Endometrium (tissue), 2 donors: ENCODE measurements around the gene KIF17.
"Not testable (repeated sequence)": the region's sequence is repeated elsewhere in the genome, so short reads cannot be mapped to it uniquely, and the experiment has no call there.

Experiments
- FAIRE-seq: peaks from 2 replicates; lab custom pipeline; 2012; peaks lifted over from hg19 to GRCh38; lab: Jason Lieb, UNC
- donor health status: control.
- donor health status: control.

KIF17 gene

GRCh38 chr1:20727746-20728316, 10.0 kb upstream of the KIF17 start:
- no peak for FAIRE-seq

- no peak for FAIRE-seq
Measured at GRCh38 chr1:20726932-20727745, 9.3 kb upstream of the KIF17 start.

GRCh38 chr1:20726118-20726911, 8.5 kb upstream of the KIF17 start:
- FAIRE-seq = no peak

GRCh38 chr1:20725189-20726117, 7.6 kb upstream of the KIF17 start:
- FAIRE-seq = no peak

DNA sequence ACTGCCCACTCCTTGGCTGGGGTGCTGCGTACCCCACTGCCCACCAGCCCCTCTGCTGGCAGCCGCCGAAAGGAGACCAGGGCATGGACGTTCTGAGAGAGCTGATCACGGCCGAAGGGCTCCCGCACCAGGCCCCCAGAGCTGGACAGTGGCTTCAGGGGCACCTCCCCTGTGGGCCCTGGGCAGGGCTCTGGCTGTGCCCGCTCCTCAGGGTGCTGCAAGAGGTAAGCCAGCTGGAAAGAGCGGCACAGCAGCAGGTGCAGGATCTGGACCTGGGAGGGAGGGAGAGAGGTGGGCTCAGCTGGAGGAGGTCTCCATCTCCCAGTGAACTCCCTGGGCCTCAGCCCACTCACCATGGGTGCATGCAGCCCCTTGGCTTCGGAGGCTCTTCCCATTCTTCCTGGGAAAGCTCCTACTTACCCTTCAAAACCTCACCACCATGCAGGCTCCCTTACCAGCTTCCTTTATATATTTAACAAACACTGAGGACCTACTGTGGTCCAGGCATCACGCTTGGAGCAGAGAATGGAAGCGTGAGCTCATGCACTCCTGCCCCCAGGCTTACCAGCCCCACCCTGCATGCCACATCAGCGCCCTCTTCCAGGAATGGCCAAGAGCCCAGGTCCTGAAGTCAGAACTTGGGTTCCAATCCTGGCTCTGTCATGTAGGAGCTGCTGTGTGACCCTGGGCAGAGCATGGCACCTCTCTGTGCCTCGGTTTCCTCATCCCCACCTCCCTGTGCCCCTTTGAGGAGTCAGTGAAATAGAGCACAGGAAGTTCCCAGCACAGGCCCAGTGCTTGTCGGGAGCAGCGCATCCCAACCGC, 6.8 kb upstream of the KIF17 start:
- FAIRE-seq = no peak

DNA sequence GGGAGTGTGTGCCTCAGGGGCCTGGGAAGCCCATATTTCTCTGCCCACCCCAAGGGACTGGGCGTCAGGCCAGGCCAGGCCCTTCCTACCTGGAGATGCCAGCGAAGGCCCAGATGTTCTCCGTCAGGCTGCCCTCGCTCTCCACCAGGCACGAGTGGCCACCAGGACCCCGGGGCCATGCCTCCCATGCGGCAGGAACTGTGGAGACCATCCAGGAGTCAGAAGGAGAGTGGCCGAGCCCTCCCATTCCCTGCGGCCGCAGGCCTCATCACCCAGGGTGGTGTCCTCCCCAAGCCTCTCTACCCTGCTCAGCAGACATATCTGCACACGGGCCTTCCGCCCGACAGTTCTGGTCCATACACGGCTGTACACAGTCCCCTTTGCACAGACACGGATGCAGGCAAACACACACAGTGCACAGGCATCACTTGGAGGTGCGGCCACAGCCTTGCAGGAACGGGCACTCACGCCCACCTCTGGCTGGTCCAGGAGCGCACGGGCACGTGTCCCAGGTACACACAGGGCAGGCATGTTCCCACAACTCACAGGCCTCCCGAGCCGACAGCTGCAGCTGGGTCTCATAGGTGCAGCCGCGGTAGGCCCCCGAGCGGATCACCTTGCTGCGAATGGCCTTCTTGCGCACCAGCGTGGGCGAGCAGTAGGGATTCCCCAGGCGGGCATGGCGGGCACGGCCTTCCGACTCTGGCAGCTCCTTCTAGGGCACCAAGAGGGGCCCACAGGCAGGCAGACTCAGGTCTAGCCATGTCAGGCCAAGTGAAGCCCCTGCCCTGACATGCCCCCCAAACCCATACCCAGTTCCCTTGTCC, 5.9 kb upstream of the KIF17 start:
- FAIRE-seq = no peak

- FAIRE-seq = no peak
Measured at GRCh38 chr1:20723159-20723536, 5.3 kb upstream of the KIF17 start.

DNA sequence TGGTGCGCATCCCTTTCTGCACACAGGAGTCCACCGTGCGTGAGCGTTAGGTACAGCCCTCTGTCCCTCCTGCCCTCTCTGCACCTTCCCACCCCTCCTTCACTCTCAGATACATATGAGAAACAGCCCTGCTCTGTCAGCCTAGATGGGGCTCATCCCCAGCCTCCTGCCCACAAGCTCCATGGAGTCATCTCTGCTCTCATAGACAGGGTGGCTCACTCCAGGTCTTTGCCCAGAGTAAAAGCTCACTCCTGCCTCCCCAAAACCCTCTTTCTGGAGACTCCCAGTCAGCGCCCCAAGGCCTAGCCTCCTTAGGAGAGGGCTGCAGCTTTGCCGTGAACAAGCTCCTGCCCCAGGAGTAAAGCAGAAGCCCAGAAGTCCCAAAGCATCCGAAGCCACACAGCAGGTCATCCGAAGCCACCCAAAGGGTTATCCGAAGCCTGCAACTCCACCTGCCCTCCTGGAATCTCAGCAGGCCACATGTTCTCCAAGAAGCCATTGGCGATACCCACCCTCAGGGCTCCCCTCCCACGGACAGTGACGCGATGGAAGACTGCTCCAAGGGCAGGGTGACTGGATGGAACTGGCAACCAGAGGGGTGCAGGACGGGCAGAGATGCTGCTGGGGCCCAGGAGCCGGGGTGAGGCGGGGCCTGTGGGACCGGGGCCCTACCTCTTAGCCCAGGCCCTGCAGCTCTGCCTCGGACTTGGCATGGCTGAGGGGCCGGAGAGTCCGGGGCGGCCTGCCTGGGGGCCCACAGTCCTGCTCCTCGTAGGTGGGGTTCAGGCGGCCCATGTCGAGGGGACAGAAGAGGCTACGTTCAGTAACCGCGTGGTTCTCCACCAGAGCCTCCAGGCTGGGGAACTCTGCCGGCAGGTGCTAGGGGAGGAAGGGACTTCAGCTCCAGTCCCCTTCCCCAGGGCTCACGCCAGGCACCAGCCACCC, 3.6 kb upstream of the KIF17 start:
- no peak for FAIRE-seq

DNA sequence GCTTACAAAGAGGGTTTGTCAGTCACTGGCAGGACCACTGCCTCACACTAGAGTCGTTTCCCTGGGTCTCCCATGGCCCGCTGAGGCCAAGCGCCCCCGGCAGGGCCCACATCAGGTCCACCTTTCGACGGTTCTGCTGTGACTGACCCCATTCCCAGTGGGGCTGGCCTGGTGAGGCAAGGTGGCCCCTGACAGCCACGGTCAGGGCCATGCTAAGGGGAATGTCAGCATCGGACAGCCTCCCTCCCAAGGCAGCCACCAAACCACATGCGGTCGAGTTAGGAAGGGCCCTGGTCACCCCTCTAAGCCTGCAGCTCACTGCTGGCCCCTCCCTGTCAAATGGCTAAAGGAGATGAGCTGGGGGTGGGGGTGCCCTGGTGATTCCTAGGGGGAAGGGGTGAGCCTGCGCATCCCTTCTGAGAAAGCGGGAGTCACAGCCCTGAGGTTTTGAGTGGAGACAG, 2.9 kb upstream of the KIF17 start:
- no peak for FAIRE-seq

- no peak for FAIRE-seq
Measured at GRCh38 chr1:20719871-20720620, 2.2 kb upstream of the KIF17 start.

DNA sequence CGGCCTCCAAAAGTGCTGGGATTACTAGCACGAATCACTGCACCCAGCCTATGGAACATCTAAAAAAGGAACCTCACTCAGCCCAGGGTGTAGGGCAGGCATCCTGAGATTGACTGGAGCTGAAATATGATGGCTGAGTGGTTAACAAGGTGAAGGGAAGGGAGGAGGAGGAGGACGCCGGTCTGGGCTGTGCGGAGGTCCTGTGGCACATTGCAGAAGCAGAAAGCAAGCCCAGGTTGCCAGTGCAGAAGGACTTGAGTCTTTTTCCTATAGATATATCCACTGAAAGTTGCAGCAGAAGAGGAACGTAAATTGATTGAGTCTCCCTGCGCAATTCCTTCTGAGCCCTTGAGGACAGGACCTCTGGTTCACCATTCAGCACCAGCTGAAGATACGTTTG, 1.5 kb upstream of the KIF17 start:
- FAIRE-seq = no peak

DNA sequence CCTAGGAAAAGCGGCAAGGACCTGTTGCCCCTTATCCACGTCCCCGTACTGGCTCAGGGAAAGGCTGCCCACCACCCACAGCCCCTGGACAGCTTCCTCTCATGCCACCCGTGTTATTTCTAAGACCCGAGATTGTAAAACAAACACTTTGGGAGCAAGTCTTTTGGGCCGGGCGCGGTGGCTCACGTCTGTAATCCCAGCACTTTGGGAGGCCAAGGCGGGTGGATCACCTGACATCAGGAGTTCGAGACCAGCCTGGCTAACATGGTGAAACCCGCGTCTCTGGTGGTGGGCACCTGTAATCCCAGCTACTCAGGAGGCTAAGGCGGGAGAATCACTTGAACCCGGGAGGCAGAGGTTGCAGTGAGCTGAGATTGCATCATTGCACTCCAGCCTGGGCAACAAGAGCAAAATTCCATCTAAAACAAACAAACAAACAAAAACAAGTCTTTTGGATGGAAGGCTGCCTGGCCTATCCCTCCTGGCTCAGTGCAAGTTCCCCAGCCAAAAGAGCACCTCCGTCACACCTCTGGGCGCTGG, 606 bp upstream of the KIF17 start:
- not testable (repeated sequence) for FAIRE-seq

GRCh38 chr1:20716232-20716631, 1.6 kb downstream of the KIF17 start:
- FAIRE-seq = no peak

DNA sequence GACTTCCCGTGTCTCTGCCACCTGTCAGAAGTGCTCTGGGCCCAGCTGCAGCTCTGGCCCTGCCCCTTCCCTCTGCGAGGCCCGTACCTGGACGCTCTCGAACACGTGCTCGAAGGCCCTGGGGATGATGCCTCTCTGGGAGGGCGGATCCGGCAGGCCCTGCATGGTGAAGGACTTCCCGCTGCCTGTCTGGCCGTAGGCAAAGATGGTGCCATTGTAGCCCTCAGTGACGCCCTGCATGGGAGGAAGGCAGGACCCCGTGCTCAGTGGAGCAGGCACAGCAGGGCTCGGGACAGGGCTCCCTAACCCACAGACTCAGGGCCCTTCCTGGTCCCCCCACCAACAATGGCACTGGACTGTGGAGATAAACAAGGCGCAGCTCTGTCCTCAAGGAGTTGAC, 2.4 kb downstream of the KIF17 start:
- no peak for FAIRE-seq

- no peak for FAIRE-seq
Measured at GRCh38 chr1:20713440-20713839, 4.4 kb downstream of the KIF17 start.

DNA sequence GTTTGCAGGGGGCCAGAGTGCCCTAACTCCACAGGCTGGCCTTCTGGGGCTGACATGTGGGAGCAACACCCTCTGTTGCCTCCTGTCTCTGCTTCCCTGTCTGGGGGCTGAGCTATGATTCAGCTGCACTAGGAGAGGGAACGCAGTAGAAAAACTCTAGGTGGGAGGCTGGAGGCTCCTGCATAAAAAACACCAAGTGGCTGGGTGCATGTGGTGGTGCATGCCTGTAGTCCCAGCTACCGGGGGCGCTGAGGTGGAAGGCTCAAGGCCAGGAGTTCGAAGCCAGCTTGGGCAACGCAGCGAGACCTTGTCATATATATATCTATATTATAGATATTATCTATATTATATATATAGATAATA, 5.6 kb downstream of the KIF17 start:
- no peak for FAIRE-seq

DNA sequence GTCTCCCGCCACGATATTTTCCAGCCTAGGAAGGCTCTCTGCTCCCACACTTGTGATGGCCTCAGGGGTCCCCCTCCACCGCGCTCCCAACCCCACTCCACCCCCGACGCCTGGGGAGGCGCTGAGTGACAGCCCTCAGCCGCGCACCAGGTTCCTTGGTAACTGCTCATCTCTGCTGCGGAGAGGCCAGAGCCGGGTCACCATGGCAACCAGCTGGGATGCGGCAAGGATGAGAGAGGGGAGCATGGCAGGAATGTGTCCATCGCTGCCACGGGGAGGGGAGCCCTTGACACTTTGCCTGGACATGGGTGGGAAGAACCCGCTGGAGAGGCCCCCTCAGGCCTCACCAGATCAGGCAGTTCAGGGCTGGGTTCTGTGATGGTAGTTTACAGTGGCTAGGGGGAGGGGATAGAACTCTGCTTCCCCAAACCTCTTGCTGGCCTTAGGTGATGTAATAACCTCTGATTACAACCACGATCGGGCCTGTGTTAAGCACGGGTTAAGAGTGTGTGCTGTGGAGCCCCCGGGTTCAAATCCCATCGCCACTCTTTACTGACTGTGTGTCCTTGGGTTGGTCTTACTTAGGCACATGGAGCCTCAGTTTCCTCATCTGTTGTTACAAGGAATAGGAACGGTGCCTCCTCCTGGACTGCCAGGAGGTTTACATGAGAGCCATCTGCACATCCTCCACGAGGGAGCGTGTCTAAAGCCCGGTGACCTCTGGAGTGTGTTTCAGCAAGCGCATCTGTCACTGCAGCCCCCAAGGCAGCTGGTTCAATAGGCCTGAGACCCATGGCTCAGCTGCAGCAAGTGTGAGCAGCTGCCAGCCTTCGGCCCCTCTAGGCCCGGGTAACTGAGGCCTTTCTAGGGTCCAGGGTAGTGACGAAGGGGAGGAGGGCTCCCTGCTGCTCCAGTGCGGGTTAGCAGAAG, 6.3 kb downstream of the KIF17 start:
- FAIRE-seq = no peak
